ENCODE measurements around the gene ACER2.

Gene ACER2

GRCh38 chr9:19424176-19424779 is 15.5 kb downstream of the ACER2 start (continued):
- TF ChIP-seq TSHZ2 (CRISPR knock-in tag; IDR thresholded peaks at IDR 0.05) (no peak), CSRNP3 (CRISPR knock-in tag; IDR thresholded peaks at IDR 0.05) (no peak), CSDC2 (CRISPR knock-in tag; IDR thresholded peaks at IDR 0.05) (no peak), ARNTL (CRISPR knock-in tag; IDR thresholded peaks at IDR 0.05; ENCODE audit: borderline replicate concordance, low read depth) (no peak), GLIS3 (CRISPR knock-in tag; IDR thresholded peaks at IDR 0.05) (no peak), ZNF70 (CRISPR knock-in tag; IDR thresholded peaks at IDR 0.05) (no peak), TCF4 (CRISPR knock-in tag; IDR thresholded peaks at IDR 0.05; ENCODE audit: borderline replicate concordance) (no peak), ZNF8 (CRISPR knock-in tag; IDR thresholded peaks at IDR 0.05) (no peak)

- ATAC-seq, result no peak
- no peak for TF ChIP-seq ESRRG (CRISPR knock-in tag; IDR thresholded peaks at IDR 0.05)
- no peak for TF ChIP-seq CREB5 (CRISPR knock-in tag; IDR thresholded peaks at IDR 0.05; ENCODE audit: low read depth)
Observed at GRCh38 chr9:19429595-19429994, 20.8 kb downstream of the ACER2 start.

- TF ChIP-seq ZFP30 (CRISPR knock-in tag; IDR thresholded peaks at IDR 0.05) (no peak), CSDC2 (CRISPR knock-in tag; IDR thresholded peaks at IDR 0.05) (no peak), OSR1 (CRISPR knock-in tag; IDR thresholded peaks at IDR 0.05) (no peak), ZFP3 (CRISPR knock-in tag; IDR thresholded peaks at IDR 0.05) (no peak), CREB5 (CRISPR knock-in tag; IDR thresholded peaks at IDR 0.05; ENCODE audit: low read depth) (no peak), RARB (CRISPR knock-in tag; IDR thresholded peaks at IDR 0.05) (no peak), PATZ1 (CRISPR knock-in tag; IDR thresholded peaks at IDR 0.05; ENCODE audit: borderline replicate concordance) (no peak), ZNF70 (CRISPR knock-in tag; IDR thresholded peaks at IDR 0.05) (no peak), ARNTL (CRISPR knock-in tag; IDR thresholded peaks at IDR 0.05; ENCODE audit: borderline replicate concordance, low read depth) (no peak), GLIS3 (CRISPR knock-in tag; IDR thresholded peaks at IDR 0.05) (no peak), ZNF8 (CRISPR knock-in tag; IDR thresholded peaks at IDR 0.05) (no peak), CSRNP3 (CRISPR knock-in tag; IDR thresholded peaks at IDR 0.05) (no peak), ESRRG (CRISPR knock-in tag; IDR thresholded peaks at IDR 0.05) (no peak), ISL1 (CRISPR knock-in tag; IDR thresholded peaks at IDR 0.05) (no peak), TSHZ2 (CRISPR knock-in tag; IDR thresholded peaks at IDR 0.05) (no peak), TCF4 (CRISPR knock-in tag; IDR thresholded peaks at IDR 0.05; ENCODE audit: borderline replicate concordance) (no peak), ZNF565 (CRISPR knock-in tag; conservative IDR thresholded peaks at IDR 0.05; ENCODE audit: low read depth) (no peak), POU6F1 (CRISPR knock-in tag; IDR thresholded peaks at IDR 0.05; ENCODE audit: borderline replicate concordance, low read depth) (no peak), ZC3H10 (CRISPR knock-in tag; IDR thresholded peaks at IDR 0.05) (no peak)
- no peak for ATAC-seq
Observed at GRCh38 chr9:19430201-19430760, 21.5 kb downstream of the ACER2 start.

Measured in SK-N-SH treated with all-trans-retinoic acid at 6 μM for 48 hours (cell line).